B cell (primary cell): ENCODE results near the gene EBF3.

Experiments
- CTCF ChIP-seq: fragments of 200-600 bp; IDR thresholded peaks from one replicate; pipeline ENCODE4 v1.8.0; 2022; ENCODE audit warnings: antibody characterized with exemption, mild to moderate bottlenecking
- EZH2 ChIP-seq: IDR thresholded peaks from 2 replicates; pipeline ENCODE4 v1.6.1; 2012; ENCODE audit warnings: borderline replicate concordance, low read depth, mild to moderate bottlenecking, moderate library complexity, low read length; ENCODE audit not compliant: insufficient read depth, poor library complexity, severe bottlenecking

DNA sequence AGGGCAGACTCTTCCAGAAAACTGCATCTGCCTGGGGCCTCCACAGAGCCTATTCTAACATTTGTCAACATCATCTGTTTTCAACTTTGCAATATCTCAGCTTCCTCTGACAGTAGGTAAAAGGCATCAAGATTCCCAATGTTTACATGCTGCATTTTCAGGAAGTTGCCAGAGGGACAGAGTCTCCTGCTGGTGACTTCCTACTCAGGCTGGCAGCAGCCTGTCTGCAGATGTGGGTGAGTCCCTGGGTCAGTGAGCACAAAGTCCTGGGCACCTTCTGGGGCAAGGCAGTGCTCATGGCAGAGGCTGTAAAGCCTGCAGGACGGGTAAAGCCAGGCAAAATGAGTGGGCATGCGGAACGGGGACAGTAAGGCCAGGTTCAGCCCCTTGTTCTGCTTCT, 69.4 kb downstream of the EBF3 start:
- TF ChIP-seq CTCF: no peak
- TF ChIP-seq EZH2: no peak
